HG03442 (cell line): ENCODE measurements around the gene CCL16.
"Not testable (repeated sequence)": the region's sequence is repeated elsewhere in the genome, so short reads cannot be mapped to it uniquely, and the experiment has no call there.

Experiments used
- ATAC-seq: cut with Tn5 transposase; IDR thresholded peaks from one replicate; pipeline ENCODE4 v1.9.1; 2021; ENCODE audit warnings: mild to moderate bottlenecking, moderate library complexity; ENCODE audit not compliant: unreplicated experiment

CCL16 gene

GRCh38 chr17:35942588-35943186, 38.6 kb downstream of the CCL16 start:
- no peak for ATAC-seq

- not testable (repeated sequence) for ATAC-seq
These were observed 42.8 kb downstream of the CCL16 start for GRCh38 chr17:35938492-35938891.

GRCh38 chr17:35936063-35936462, 45.2 kb downstream of the CCL16 start:
- no peak for ATAC-seq

GRCh38 chr17:35934760-35935159, 46.5 kb downstream of the CCL16 start:
- no peak for ATAC-seq

- ATAC-seq = no peak
These were observed 48.7 kb downstream of the CCL16 start for GRCh38 chr17:35932586-35932985.

GRCh38 chr17:35931794-35932425, 49.4 kb downstream of the CCL16 start:
- no peak for ATAC-seq

GRCh38 chr17:35930211-35931065, 50.9 kb downstream of the CCL16 start, which contains the start of gene RDM1:
RDM1 (minus strand) TSS chr17:35930773; CDS start chr17:35930727, 46 bp downstream.
- ATAC-seq = peak; percentile 55

GRCh38 chr17:35927714-35928113, 53.6 kb downstream of the CCL16 start:
- ATAC-seq = no peak
